ENCODE data around the gene MAP2K6. TPM values are rescaled to one million over a fixed set of nuclear protein-coding genes. Genes with fewer than 3 reads are reported as not detected.

The MAP2K6 gene
- total RNA-seq, 2 donors from 2014 or later, result 5.4 to 14.1 TPM

DNA sequence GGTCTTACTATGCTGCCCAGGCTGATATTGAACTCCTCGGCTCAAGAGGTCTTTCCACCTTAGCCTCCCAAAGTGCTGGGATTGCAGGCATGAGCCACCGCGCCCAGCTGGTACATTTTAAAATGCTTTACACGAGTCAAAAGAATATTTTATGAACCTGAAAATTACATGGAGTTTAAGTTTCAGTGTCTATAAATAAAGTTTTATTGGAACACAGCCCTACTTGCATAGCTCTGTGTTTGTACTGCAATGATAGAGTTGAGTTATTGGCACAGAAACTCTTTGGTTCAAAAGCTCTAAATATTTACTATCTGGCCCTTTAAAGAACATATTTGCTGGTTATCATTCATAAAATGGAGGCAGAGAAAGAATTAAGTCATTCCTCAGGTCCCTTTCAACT, 24.3 kb downstream of the MAP2K6 start:
- TF ChIP-seq POLR2AphosphoS5 (IDR thresholded peaks at IDR 0.05) (no peak), POLR2A (IDR thresholded peaks at IDR 0.05) (no peak)
- TF ChIP-seq, protein P1, sequence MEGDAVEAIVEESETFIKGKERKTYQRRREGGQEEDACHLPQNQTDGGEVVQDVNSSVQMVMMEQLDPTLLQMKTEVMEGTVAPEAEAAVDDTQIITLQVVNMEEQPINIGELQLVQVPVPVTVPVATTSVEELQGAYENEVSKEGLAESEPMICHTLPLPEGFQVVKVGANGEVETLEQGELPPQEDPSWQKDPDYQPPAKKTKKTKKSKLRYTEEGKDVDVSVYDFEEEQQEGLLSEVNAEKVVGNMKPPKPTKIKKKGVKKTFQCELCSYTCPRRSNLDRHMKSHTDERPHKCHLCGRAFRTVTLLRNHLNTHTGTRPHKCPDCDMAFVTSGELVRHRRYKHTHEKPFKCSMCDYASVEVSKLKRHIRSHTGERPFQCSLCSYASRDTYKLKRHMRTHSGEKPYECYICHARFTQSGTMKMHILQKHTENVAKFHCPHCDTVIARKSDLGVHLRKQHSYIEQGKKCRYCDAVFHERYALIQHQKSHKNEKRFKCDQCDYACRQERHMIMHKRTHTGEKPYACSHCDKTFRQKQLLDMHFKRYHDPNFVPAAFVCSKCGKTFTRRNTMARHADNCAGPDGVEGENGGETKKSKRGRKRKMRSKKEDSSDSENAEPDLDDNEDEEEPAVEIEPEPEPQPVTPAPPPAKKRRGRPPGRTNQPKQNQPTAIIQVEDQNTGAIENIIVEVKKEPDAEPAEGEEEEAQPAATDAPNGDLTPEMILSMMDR (IDR thresholded peaks at IDR 0.05), result no peak
- no peak for DNase-seq (ENCODE audit: low spot score)
- Histone ChIP-seq H3K9me3 (no peaks in the 10 kb centered on the region), H3K27ac (no peak overlapping the region), H3K4me3 (no peak overlapping the region), H3K27me3 (replicated peaks; ENCODE audit: insufficient read depth) (no peaks in the 10 kb centered on the region), H3K36me3 (no peaks in the 10 kb centered on the region), H3K4me1 (replicated peaks) (no peaks in the 10 kb centered on the region)
- intact Hi-C loops (cut with DNase I), result no loop called here
- 79% methylated on average over 4 of the region's 4 CpGs for WGBS

DNA sequence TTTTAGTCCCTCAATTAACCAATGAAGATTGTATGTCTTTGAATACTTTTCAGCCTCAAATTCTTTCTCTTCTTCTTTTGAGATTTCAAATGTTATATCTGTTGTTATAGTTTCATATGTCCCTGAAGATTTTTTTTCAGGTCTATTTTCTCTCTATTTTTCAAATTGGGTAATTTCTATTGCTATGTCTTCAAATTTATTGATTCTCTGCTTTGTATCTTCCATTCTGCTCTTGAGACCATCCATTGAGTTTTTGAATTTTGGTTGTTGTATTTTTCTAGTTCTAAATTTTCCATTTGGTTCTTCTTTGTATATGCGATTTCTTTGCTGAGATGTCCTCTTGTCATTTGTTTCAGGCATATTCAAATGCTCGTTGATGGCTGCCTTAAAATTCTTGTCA, 26.7 kb downstream of the MAP2K6 start:
- TF ChIP-seq POLR2A (IDR thresholded peaks at IDR 0.05) (no peak), POLR2AphosphoS5 (IDR thresholded peaks at IDR 0.05) (no peak)
- TF ChIP-seq, protein P1 (IDR thresholded peaks at IDR 0.05), result no peak
- H3K27me3 ChIP-seq (replicated peaks; ENCODE audit: insufficient read depth), result no peaks in the 10 kb centered on the region
- WGBS, result 98% methylated on average over 2 of the region's 2 CpGs
- H3K9me3 ChIP-seq, result no peaks in the 10 kb centered on the region
- intact Hi-C loops (cut with DNase I), result no loop called here
- H3K4me3 ChIP-seq, result no peak overlapping the region
- H3K27ac ChIP-seq, result no peak overlapping the region
- H3K36me3 ChIP-seq, result no peaks in the 10 kb centered on the region
- no peaks in the 10 kb centered on the region for H3K4me1 ChIP-seq (replicated peaks)
- no peak for DNase-seq (ENCODE audit: low spot score)

DNA sequence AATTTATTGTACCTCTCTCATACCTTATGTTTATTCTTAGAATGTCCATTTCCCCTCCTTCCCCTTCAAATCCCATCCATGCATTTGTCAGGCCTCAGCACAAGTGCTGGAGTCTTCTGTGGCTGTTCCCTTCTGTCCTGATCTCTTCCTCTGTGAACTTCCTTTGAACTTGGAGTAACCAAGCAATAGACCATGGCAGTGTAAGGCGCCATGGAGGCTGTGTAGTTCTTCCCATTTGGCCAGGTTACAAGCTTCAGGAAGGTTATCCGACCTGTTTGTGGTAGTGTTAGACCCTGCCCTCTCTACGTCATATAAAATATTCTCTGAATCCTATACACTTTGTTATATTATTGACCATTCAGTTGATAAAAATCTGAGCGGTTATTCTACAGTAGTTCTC, 28.6 kb downstream of the MAP2K6 start:
- TF ChIP-seq POLR2AphosphoS5 (IDR thresholded peaks at IDR 0.05) (no peak), POLR2A (IDR thresholded peaks at IDR 0.05) (no peak)
- TF ChIP-seq, protein P1 (IDR thresholded peaks at IDR 0.05), result no peak
- DNase-seq (ENCODE audit: low spot score), result no peak
- H3K36me3 ChIP-seq, result no peaks in the 10 kb centered on the region
- no peaks in the 10 kb centered on the region for H3K9me3 ChIP-seq
- intact Hi-C loops (cut with DNase I), result no loop called here
- no peaks in the 10 kb centered on the region for H3K27me3 ChIP-seq (replicated peaks; ENCODE audit: insufficient read depth)
- WGBS, result 89% methylated on average over 4 of the region's 4 CpGs
- no peak overlapping the region for H3K27ac ChIP-seq
- no peaks in the 10 kb centered on the region for H3K4me1 ChIP-seq (replicated peaks)
- no peak overlapping the region for H3K4me3 ChIP-seq

DNA sequence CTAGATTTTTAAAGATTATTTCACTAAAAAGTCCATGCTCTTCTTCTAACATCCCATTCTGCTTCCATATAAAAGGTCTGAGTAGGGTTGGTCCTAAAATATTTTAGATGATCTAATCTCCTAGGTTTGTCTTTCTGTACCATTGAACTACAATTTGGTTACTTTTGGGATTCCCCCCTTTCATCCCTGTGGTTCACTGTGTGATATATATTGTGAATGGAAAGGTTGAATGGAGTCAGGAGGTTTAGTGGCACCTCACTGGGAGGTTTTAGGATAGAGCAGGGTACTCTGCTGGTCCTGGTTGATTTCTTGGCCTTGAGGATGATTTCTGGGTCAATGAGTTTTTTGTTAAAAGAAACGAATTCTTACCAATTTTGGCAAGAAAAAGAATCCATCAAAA, 29.5 kb downstream of the MAP2K6 start:
- H3K4me1 ChIP-seq (replicated peaks), result no peaks in the 10 kb centered on the region
- H3K36me3 ChIP-seq, result no peaks in the 10 kb centered on the region
- TF ChIP-seq POLR2AphosphoS5 (IDR thresholded peaks at IDR 0.05) (no peak), POLR2A (IDR thresholded peaks at IDR 0.05) (no peak)
- TF ChIP-seq, protein P1 (IDR thresholded peaks at IDR 0.05), result no peak
- no peak for DNase-seq (ENCODE audit: low spot score)
- H3K9me3 ChIP-seq, result no peaks in the 10 kb centered on the region
- no peaks in the 10 kb centered on the region for H3K27me3 ChIP-seq (replicated peaks; ENCODE audit: insufficient read depth)
- WGBS, result 67% methylated on average over 1 of the region's 1 CpG
- intact Hi-C loops (cut with DNase I), result no loop called here
- H3K27ac ChIP-seq, result no peak overlapping the region
- no peak overlapping the region for H3K4me3 ChIP-seq

DNA sequence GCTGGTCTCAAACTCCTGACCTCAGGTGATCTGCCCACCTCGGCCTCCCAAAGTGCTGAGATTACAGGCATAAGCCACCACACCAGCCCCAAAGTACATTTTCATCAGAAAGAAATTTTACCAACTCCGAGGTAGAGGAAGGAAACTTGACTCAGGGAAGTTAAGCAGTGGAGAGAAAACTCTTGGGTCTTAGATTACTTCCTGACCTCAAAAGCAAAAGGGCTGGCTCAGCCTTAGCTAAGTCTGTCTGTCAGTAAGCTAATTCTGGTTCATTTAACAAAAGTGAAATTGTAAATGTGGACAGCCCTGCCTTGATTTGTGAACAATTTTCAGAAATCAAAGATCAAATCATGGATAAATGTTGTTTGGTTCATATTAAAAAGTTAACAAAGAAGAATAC, 30.6 kb downstream of the MAP2K6 start:
- Histone ChIP-seq H3K36me3 (no peaks in the 10 kb centered on the region), H3K27ac (no peak overlapping the region), H3K9me3 (no peaks in the 10 kb centered on the region), H3K4me1 (replicated peaks) (no peaks in the 10 kb centered on the region), H3K27me3 (replicated peaks; ENCODE audit: insufficient read depth) (no peaks in the 10 kb centered on the region), H3K4me3 (no peak overlapping the region)
- no peak for DNase-seq (ENCODE audit: low spot score)
- whole genome bisulfite sequencing, result 76% methylated on average over 2 of the region's 2 CpGs
- TF ChIP-seq POLR2A (IDR thresholded peaks at IDR 0.05), result no peak
- TF ChIP-seq, protein P1 (IDR thresholded peaks at IDR 0.05), result no peak
- TF ChIP-seq POLR2AphosphoS5 (IDR thresholded peaks at IDR 0.05), result no peak
- intact Hi-C loops (cut with DNase I), result no loop called here
